NCI-H1417 (cell line): ENCODE results near the gene METTL6.
A peak's percentile ranks its signal among the peaks of the same experiment; 100 is the strongest.

Experiments
- DNase-seq, 3 experiments: peaks; one replicate each; lab custom pipeline; 2025; lab: John Stamatoyannopoulos, UW

The METTL6 gene

DNA sequence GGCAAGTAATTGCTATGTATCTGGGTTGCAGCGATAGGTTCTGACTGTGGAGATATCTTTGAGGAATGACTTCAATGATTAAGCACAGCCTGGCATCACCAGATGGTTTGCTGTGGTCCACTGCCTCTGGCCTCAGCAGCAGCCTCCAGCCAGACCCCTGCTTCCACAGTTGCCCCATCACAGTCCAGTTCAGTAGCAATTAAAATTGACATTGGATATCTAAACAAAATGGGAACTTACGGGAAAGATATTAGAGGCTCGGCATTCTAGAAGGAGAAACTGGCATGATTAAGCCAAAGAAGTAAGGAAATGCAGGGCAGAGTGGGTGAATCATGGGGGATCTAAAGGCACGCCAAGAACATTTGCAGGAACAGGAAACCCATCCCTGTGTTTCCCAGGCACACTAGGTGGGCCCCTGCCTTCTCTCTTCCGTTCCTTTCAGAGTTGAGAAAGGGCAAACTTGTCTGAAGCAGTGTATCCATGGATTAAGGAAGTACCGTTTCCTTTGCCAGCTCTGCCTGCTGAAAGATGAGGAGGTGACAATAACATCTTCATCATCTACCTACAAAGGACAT is 58.7 kb downstream of the METTL6 start:
- no peak for DNase-seq

DNA sequence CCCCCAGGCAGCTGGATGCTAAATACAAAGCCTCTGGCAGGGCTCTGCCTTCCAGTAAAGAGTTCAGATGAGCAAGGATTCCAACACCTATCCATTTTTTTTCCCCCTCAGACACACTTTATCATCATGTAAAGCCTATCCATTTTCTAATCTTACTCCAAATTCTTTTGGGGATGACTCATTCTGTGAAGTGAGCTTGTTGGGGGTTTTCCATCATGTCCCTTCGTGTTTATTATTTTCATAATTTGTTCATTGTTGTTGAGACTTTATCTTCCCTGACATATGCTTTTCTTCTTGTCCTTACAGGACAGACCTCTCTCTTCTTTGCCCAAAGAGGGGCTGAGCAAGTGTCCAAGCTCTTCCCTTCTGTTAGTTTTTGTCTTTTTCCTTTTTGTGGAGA is 60.3 kb downstream of the METTL6 start:
- DNase-seq = no peak

DNA sequence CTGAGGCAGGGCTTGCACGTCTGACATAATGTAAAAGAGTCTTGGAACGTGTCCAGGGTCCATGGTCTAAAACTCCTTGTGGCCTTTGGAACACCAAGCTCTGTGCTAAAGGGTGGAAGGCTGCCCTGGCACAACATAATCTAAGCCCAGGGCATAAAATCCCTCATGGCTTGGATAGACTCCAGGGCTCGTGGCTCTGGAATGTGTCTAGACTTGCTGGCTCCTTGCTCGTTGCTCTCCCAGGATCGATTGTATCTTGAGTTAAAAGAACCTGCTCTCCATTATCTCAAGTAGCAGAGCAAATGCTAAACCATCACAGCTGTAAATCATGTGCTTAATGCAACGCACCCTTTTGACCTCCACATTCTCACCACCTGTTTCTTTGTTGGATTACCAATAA is 63.3 kb downstream of the METTL6 start:
- peak in 1 of 3 experiments; percentile 10 for DNase-seq

DNA sequence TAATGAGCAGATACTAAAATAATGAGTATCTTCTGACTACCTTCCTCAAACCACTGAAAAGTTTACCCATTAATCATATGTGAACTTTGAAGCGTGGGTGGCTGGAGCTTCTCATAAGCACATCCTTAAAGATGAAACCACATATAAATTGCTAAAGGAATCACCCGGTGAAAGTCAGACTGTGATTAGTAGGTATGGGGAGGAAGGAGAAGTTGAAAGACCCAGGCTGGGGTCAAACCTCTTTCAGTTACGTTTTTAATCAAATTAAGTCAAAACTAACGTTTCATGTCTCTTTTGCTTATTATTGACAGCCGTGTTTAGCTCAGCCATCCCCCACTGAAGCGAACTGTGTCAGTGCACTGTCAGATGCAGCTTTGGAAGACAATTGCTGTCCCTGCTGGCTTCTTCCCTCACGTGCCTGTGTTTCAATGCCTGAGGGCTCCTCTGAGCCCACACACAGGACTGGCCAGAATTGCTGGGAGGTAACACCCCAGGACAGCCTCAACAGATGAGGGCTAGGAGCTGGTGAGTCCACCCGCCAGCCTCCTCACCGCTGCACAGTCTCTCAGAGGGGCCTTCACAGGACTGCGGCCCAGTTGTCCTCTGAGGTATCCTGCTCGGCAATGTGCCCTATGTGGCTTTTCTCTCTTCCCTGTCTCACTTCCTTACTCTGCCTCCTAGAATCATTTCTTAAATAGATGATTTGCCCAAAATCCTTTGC is 65.7 kb downstream of the METTL6 start:
- DNase-seq = no peak

DNA sequence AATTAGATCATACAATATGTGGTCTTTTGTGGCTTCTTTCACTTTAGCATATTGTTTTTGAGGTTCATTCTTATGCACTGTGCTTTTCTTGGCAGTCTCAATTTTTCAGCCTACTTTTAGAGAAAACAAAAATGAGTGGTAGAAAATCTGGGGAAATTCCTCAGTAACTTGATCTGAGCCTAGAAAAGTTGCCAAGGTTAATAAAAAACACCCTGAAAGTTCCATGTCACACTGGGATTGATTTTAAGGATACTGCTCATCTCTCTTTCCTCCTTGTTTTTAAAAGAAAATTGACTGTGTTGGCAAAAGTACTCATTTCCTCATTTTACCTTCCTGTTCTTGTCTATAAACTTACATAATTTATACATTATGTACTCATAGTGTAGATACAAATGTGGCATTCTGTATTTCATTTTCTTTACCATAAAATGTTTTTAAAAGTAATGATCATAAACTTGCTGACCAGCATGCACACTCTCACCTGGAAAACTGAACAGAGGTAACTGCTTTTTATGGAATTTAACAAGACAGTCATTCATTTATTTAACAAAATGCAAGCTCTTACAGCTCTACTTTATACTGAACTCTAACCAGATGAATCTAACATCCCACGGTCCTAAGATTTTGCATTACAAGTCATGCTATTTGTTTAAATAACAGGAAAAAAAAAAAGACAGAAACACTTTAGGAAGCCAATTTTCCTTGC is 66.4 kb downstream of the METTL6 start:
- DNase-seq = no peak
